Fibroblast of mammary gland (primary cell): ENCODE results near the gene C1orf185.

Experiments
- DNase-seq: peaks from one replicate; pipeline ENCODE4 v3.0.0-alpha.2; 2010; ENCODE audit warnings: low read depth
- H3K4me3 ChIP-seq: 2 replicates; pipeline ENCODE4 v1.5.1; 2011; ENCODE audit warnings: low read depth, mild to moderate bottlenecking, low read length, moderate library complexity; ENCODE audit not compliant: control insufficient read depth
- CTCF ChIP-seq: conservative IDR thresholded peaks from 2 replicates; pipeline ENCODE4 v1.5.1; 2011; ENCODE audit warnings: low read depth, low read length, inconsistent platforms; ENCODE audit not compliant: control insufficient read depth, insufficient read depth

Gene C1orf185

GRCh38 chr1:51192213-51192843 lies 90.3 kb downstream of the C1orf185 start:
- TF ChIP-seq CTCF, result peak; percentile 84
- DNase-seq, result peak; percentile 82
- H3K4me3 ChIP-seq, result no peak overlapping the region

DNA sequence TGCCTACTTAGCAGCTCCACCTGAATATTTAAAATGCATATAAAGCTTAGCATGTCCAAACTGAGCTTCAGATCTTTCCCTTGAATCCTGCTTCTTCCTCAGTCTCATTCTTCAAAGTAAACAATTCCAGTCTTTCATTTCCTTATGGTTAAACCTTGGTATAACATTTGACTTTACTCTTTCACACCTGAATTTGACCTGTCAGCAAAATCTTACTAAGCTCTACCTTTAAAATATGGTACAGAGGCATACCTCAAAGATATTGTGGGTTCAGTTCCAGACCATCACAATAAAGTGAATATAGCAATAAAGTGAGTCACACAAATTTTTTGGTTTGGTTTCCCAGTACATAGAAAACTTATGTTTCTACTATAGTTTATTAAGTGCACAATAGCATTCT lies 91.5 kb downstream of the C1orf185 start:
- no peak for DNase-seq
- TF ChIP-seq CTCF, result no peak
- no peak overlapping the region for H3K4me3 ChIP-seq
